ENCODE measurements around the gene TCHP.
"Not testable (repeated sequence)": the region's sequence is repeated elsewhere in the genome, so short reads cannot be mapped to it uniquely, and the experiment has no call there.

Gene TCHP

GRCh38 chr12:109899783-109900751 lies at the start of gene TCHP:
TCHP (plus strand) TSS chr12:109900274; CDS start chr12:109903027, 2,753 bp downstream.
- peak; percentile 68 for DNase-seq

- not testable (repeated sequence) for DNase-seq
Measured at GRCh38 chr12:109850518-109850917, 49.6 kb upstream of the TCHP start.

- DNase-seq: no peak
Measured at GRCh38 chr12:109855377-109855776, 44.7 kb upstream of the TCHP start.

- DNase-seq: no peak
Measured at GRCh38 chr12:109857715-109858114, 42.4 kb upstream of the TCHP start.

- DNase-seq: no peak
Measured at GRCh38 chr12:109858764-109859163, 41.3 kb upstream of the TCHP start.

GRCh38 chr12:109860977-109861376 lies 39.1 kb upstream of the TCHP start:
- no peak for DNase-seq

- no peak for DNase-seq
Measured at GRCh38 chr12:109861689-109862314, 38.3 kb upstream of the TCHP start.

- not testable (repeated sequence) for DNase-seq
Measured at GRCh38 chr12:109862491-109862890, 37.6 kb upstream of the TCHP start.

- peak; percentile 65 for DNase-seq
Measured at GRCh38 chr12:109863847-109864712, 36.0 kb upstream of the TCHP start.

- DNase-seq: peak; percentile 24
Measured at GRCh38 chr12:109864916-109865315, 35.2 kb upstream of the TCHP start.

- no peak for DNase-seq
Measured at GRCh38 chr12:109868182-109869051, 31.7 kb upstream of the TCHP start.

- DNase-seq: no peak
Measured at GRCh38 chr12:109870648-109871047, 29.4 kb upstream of the TCHP start.

- DNase-seq: no peak
Measured at GRCh38 chr12:109871668-109872314, 28.3 kb upstream of the TCHP start.

GRCh38 chr12:109873653-109874052 lies 26.4 kb upstream of the TCHP start:
- no peak for DNase-seq

GRCh38 chr12:109875572-109876131 lies 24.4 kb upstream of the TCHP start:
- DNase-seq: peak; percentile 70

GRCh38 chr12:109876406-109876805 lies 23.7 kb upstream of the TCHP start:
- no peak for DNase-seq

- no peak for DNase-seq
Measured at GRCh38 chr12:109877504-109878246, 22.4 kb upstream of the TCHP start.

GRCh38 chr12:109878247-109878625 lies 21.8 kb upstream of the TCHP start:
- no peak for DNase-seq

GRCh38 chr12:109878749-109879148 lies 21.3 kb upstream of the TCHP start:
- no peak for DNase-seq

GRCh38 chr12:109879351-109880042 lies 20.6 kb upstream of the TCHP start:
- DNase-seq: no peak

Measured in NCI-H2029 (cell line).